22Rv1 (cell line): ENCODE data around the gene CPLX1.

ENCODE experiments used
- CTCF ChIP-seq: fragments of 450-650 bp; IDR thresholded peaks from 2 replicates; pipeline ENCODE4 v1.5.1; 2017; ENCODE audit warnings: mild to moderate bottlenecking
- ZFX ChIP-seq: fragments of 450-650 bp; IDR thresholded peaks from 2 replicates; pipeline ENCODE4 v1.6.1; 2017; ENCODE audit warnings: antibody characterized with exemption, borderline replicate concordance

- TF ChIP-seq CTCF: no peak
- no peak for TF ChIP-seq ZFX
Measured at GRCh38 chr4:772118-772517, 53.8 kb downstream of the CPLX1 start.
